HG03103 (cell line): Measurements from ENCODE around the gene CRYGD.
"Not testable (repeated sequence)": the region's sequence is repeated elsewhere in the genome, so short reads cannot be mapped to it uniquely, and the experiment has no call there.

Experiments
- ATAC-seq: cut with Tn5 transposase; IDR thresholded peaks from one replicate; pipeline ENCODE4 v1.9.1; 2021; ENCODE audit warnings: low read depth; ENCODE audit not compliant: unreplicated experiment

The CRYGD gene

DNA sequence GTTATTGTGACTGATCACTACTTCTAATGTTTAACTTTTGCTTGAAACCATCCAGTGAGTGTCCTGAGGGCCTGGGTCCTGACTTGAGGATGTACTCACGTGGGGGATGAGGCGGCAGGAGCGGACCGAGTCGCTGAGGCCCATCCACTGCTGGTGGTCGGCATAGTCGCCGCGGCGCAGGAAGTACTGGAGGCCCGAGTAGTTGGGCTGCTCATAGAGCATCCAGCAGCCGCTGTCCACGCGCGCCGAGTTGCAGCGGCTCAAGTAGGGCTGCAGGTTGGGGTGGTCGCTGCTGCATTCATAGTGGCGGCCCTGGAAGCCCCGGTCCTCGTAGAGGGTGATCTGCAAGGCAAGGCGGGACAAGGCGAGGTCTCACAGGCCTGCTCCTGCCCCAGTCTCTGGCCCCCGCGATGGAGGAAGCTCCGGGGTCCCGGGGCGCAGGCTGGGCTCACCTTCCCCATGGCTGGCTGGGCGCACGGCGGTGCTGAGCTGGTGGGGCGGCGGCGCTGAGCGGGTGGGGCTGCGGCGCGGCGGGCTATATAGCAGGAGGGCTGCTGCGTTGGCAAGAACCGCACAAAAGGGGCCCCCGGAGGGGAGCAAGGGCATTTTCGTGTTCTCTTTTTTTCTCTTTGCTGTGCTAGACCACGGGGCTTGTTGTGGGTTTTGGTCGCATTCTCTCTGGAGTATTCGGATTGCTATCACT lies at the start of gene CRYGD:
Gene CRYGD, minus strand, starts transcription at position 512 of the 703 bp plus-strand sequence. Its CDS starts 51 bp downstream, at position 461.
- not testable (repeated sequence) for ATAC-seq

DNA sequence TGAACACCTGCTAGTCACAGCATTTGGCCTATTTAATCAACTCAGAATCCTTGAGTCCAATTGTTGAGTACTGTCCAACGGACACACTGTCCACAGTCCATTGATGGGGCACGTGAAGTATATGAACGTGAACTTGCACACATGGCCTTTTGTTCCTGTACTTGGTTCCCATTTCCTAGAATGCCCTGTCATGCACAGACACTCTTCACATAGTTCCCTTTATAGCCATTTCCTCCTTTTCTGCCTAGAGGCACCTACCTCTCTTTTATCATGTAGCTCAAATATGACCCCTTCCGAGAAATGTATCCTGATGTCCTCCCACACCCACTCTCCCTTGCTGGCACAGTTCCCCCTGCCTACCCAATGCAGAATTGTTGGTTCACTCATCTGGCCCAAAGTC lies 47.8 kb upstream of the CRYGD start:
- ATAC-seq = no peak

DNA sequence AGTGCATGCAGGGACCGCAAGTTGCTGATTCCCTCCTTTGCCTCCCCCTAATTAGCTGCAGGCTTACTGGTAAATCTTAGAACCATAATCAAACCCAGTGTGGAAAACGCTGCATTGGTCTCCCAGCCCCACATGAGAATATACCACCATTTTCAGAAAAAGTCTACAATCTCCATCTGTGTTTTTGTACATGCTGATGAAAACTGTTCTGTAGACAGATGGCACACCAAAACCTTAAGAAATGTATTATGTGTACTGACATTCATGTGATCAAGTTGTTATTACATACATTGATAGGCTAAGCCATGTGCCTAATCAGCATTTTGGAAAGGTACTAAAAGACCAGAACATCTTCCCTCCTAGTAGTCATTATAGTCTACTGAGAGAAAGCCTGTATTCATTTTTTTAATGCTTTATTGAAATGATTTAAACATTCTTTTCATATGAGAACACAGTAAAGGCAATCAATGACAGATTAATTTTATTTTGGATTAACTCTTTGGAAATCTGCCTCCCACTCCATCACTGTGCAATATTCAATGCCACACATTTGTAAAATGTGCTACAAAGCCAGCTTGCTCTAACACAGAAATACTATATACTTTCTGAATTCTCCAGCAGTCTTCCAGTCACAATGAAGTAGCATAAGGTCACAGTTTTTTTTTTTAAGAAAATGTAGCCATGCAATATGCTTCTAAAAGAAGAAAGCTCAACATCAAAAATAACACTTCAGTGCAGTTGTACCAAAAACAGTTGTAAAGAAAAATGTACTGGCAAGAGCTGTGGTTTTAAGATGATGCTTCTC lies 40.8 kb upstream of the CRYGD start:
- no peak for ATAC-seq

DNA sequence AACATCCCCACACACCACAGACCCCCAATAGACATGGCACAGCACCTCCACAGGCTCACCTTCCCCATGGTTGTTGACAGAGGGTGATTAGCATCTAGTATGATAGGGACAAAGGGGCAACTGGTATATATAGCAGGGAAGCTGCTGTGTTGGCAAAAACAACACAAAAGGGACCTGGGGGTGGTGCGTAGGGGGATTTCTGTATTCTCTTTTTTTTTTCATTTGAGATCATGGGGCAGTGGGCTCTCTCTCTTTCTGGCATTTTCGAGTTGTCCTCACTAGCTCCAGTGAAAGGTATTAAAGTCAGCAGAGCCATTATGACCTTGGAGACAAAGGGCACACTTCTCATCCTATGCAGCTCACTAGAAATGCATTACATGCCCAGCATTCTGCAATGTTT lies 39.2 kb upstream of the CRYGD start, which contains the start of gene CRYGA:
Gene CRYGA, minus strand, starts transcription at position 101 of the 400 bp plus-strand sequence. Its CDS starts 33 bp downstream, at position 68.
- ATAC-seq = no peak

DNA sequence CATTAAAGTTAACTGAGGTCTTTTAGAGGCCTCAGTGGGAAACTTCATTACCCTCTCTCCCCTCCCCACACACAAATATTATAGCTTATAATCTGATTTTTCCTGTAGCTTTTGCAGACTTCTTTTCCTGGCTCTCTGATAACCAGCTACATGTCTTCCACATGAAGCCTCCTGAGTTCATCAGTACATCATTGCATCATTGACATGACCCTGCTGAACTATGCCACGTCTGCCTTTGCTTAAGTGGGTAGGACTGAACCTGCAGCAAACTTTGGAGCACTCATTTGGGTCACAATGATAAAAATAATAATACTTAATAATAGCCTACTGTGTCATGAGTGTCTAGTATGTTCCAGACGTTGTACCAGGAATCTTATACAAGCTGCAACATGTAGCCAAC lies 32.1 kb upstream of the CRYGD start:
- no peak for ATAC-seq

DNA sequence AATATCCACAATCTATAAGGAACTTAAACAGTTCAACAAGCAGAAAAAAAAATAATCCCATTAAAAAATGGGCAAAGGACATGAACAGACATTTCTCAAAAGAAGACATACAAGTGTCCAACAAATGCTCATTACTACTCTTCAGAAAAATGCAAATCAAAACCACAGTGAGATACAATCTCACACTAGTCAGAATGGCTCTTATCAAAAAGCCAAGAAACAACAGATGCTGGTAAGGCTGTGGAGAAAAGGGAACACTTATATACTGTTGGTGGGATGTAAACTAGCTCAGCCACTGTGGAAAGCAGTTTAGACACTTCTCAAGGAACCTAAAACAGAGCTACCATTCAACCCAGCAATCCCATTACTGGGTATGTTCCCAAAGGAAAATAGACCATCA lies 28.8 kb upstream of the CRYGD start:
- no peak for ATAC-seq

DNA sequence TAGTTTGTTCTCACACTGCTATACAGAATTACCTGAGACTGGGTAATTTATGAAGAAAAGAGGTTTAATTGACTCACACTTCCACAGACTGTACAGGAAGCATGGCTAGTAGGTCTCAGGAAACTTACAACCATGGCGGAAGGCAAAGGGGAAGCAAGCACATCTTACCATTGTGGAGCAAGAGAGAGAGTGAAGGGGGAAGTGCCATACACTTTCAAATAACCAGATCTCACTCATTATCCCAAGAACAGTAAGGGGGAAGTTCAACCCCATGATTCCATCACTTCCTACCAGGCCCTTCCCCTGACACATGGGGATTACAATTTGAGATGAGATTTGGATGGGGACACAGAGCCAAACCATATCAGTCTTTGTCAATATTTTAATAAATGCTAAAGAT lies 26.6 kb upstream of the CRYGD start:
- ATAC-seq = no peak

DNA sequence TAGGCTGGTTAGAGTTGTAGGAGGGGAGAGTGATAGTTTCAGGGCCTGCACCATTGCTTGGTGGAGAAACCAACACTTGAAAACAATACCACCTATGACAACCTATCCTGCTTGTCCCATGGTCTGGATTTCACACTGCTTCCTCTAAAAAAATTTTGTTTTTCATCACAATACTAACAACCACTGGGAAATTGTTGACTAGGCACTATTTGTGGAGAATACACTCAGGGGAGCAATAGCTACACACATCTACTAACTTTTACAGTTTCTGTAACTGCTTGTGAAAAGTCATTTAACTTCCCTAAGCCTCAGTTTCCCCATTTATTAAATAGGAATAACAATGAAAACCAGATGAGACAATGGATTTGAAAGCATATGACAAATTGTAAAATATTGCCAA lies 25.8 kb upstream of the CRYGD start:
- ATAC-seq = no peak

DNA sequence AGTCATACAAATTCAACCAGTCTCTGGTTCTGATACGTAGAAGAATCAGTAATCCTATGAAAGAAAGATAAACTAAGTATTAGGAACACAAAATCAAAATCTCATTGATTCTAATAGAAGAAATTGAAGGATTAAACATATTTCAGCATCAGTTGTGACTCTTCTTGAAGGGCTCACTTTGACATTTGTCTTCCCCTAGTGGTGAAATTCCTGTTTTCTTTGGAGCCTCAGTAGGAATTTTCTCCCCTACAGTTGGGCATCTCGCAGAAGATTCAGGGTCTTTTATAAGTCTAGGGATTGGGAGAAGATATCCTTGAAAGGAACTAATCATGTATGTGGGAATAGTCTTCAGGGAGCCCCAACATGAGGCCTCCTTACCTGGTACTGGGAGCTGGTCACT lies 24.5 kb upstream of the CRYGD start:
- no peak for ATAC-seq

DNA sequence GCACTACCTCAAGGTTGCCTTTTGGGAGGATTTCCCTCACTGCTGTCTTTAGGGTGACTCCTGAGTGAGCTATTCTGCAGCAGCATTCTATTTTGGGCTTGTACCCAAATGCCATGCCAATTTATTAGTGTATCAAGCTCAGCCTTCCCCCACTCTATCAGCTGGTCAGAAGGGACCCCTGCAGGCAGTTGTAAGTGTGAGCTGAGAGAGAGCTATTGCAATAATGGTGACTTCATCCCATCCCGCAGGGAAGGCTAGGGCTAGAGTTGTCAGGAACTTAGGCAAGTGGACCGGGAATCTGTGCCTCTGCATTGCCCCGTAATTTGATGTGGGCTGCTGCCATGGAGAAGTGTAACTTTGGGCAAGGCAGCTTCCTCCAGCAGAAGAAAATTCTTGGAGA lies 23.4 kb upstream of the CRYGD start:
- ATAC-seq = no peak

DNA sequence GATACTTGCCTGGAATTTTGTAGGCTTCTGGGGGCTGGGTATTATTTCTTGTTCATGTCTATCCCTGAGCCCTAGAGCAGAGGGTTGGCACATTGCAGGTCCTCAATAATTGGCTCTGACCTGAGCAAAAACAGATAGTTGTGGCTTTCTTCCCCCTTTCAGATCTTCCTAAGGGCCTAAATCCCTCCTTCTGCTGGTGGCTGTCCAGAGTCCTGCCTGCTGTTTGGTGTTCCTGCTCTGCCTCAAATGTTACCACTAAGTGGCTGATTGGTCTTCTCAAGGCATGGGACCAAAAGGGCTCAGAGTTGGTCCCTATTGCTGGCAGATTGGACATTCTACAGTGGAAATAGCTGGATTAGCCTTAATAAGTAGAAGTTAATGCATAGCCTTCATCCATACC lies 22.7 kb upstream of the CRYGD start:
- ATAC-seq = no peak

DNA sequence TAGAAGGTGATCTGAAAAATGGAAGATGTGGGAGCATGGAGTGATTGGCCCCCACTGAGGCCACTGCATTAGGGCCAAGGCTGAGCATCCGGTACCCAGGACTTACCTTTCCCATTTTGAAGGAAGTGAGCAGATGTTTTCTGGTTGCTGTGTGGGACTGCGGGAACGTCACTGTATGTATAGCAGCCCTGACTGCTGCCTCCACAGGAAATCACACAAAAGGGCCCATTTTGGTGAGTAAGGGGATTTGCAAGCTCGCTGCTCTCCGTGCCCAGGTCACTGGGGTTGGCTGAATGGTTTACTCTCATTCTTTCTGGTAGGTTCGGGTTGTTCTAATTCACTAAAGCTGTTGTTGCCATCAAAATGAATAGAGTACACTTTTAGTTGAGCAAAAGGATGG lies 21.7 kb upstream of the CRYGD start, which contains the start of gene CRYGB:
Gene CRYGB, minus strand, starts transcription at position 153 of the 400 bp plus-strand sequence. Its CDS starts 38 bp downstream, at position 115.
- no peak for ATAC-seq

DNA sequence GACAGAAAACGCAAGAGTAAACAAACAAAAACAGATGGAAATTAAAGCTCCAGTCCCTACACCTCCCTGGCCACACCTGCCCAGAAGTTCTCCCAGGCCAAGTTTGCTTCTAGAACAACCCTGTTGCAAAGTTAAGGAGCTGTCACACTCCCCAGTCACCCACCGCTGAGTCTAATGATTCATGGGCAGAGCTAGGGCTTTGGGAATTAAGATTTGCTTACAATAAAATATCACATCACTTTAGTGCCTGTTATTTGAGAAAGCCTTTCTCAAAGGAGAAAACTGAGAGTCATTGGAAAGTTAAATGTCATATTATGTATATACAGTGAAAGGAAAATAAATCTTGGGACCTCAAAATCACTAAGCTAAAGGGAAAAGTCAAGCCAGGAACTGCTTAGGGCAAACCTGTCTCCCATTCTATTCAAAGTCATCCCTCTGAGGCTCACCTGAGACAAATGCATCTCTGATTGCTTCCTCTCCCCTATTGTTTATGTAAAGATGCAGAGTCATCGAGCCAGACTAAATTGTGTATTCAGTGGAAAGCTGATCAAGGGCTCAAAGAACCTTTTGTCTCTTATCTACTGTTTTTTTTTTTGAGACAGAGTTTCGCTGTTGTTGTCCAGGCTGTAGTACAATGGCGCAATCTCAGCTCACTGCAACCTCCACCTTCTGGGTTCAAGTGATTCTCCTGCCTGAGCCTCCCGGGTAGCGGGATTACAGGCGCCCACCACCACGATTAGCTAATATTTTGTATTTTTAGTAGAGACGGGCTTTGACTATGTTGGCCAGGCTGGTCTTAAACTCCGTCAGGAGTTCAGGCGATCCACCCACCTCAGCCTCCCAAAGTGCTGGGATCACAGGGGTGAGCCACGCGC lies 18.8 kb upstream of the CRYGD start:
- no peak for ATAC-seq

DNA sequence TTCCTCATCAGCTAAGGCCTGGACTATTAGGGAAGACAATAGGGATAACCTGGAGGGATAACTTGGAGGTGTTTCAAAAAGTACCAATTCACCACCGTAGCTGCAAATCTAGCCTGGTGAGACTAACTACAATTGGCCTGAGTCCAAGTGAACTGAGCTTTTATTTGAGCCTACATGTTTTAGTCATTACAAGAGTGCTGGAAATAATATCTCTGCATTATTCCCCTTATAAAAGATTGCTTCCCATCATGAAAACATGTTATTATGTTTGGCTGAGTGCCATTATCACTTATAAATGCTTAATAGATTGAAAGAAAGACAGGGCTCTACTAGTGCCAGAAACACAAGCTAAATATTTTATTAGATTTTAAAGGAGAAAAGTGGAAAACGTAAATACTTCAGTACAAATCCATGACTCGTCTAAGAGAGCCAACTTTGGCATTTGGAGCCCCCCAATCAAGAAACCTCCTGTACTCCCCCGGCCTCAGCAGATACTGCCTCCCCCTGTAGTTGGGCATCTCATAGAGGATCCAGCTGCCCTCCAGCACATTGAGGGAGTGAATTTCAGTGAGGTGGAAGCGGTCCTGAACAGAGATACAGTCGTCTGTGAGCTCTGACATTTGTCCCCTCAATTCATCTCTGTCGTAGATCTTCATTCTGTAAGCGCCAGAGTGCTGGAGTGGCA lies 18.1 kb upstream of the CRYGD start:
- ATAC-seq = no peak

DNA sequence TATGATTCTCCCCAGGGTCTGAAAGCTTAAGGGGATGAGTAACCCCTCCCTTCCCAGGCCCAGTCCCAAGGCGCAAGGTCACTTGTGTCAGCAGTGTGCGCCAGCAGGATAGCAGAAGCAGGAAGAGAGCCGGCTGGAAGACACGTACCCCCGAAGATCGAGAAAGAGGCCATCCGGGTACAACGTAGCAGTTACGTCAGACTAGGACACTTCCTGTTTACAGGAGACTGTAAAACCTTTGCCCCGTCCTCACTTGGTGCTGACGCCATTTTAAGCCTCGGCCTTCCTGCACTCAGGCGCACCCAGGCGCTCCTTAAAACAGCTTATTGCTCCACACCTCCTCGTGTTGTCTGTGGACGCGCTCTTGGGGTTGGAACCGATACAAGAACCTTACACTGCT lies 15.1 kb upstream of the CRYGD start:
- ATAC-seq = no peak

DNA sequence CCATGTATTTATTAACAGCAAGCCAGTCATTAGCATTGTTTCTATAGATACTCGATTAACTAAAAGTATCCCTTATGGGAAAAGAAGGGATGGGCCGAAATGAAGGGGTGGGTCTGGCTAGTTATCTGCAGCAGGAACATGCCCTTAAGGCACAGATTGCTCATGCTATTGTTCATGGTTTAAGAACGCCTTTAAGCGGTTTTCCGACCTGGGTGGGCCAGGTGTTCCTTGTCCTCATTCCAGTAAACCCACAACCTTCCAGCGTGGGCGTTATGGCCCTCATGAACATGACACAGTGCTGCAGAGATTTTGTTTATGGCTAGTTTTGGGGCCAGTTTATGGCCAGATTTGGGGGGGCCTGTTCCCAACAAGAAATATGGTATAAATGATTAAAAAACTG lies 14.0 kb upstream of the CRYGD start:
- ATAC-seq = not testable (repeated sequence)

DNA sequence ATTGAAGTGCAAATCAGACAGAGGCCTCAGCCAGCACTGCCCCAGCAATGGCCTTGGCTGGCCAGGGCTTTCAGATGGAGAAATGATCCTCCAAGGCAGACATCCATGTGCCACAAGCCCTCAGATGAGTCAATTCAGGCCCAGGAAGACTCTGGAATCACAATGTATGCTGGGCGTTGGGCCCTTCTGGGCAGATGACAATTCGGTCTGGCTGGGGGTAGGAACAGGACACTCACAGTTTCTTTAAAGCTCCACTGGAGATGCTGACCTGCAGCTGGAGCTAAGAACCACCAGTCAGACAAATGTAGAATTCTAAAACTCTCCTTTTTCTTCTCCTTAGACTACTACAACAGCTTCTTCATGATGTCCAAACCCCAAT lies 12.4 kb upstream of the CRYGD start:
- no peak for ATAC-seq

DNA sequence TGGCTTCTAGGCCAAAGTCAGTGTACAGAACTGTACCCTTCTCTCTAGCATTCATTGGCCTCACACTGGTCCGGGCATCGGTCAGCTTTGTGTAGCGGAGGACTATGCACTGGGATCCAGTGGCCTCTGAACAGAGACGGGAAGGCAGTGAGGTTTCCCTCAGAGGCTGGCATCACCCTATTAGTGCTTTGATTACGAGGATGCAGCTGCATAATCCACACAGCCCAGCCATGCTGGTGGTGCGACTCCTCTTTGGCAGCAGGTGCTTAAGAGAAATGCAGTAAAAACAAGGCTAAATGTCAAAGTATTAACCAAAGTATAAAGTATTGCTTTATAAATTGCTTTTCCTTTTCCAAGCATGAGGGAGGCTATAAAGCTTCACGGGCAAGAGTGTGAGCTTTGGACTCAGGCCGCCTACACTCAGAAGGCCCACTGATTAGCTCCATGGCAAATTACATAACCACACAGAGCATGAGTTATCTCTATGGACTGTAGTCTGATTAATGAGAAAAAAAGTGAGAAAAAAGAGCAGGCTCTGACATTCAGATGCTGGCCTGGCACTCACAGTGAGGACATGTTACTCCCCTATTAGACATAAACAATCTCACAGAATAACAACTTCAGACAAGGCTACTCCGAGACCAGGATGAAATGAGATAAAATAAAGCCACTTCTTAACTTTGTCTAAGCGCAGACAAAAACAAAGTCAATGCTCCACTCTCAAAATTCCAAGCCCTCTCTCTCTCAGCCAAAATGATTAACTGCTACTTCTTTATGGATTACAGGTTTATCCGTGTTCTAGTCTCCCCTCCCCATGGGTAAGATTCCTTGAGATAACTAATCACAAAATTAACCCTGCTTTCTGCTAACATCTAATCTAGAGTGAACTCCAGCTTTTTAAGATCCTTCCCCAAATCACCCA lies 11.7 kb upstream of the CRYGD start:
- no peak for ATAC-seq

DNA sequence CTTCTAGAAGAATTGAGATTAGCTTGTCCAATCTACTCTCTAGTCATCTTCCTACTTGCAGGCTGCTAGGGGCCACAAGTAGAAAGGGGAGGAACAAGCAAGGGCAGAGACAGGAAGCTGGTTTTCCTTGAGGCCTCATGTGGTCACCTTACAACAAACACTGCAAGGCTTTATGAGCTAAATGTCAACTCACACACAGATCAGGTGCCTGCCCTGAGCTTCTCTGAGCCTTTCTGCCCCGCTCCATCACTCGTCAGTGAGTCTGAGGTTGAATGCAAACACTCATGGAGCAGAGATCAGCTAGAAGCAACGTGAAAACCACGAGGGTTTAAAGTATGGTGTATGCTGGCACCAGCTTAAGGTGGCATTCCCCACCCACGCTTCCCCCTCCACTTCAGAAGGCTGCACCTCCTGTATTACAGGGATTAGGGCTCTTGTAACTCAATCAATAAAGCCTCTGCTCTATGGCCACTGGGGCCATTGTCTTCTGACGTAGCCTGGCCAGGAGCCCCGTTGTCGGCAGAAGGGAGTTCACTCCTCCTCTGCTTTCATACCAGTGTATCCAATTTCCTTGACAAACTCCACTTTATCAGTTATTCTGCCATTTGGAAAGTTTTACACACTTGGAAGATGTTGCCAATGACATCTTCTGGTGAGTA lies 10.7 kb upstream of the CRYGD start:
- peak; percentile 47 for ATAC-seq
